ENCODE data around the gene FAM118B.
"Not testable (repeated sequence)": the region's sequence is repeated elsewhere in the genome, so short reads cannot be mapped to it uniquely, and the experiment has no call there.

The FAM118B gene

DNA sequence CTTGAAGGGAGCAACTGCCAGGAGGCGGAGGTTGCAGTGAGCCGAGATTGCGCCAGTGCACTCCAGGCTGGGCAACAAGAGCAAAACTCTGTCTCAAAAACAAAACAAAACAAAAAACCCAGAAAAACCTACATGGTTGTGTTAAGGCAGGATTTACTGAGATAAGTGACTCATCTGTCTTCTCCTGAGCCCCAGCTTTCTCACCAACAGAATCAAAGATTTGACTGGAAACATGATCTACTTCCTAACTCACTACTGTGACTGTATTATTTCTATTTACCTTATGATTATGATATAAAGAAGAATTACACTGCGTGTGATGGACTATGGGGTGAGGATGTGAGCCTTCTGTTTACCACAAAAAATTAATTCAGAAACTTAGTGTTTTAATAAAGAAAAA, 21.8 kb downstream of the FAM118B start:
- Histone ChIP-seq H3K4me1 (peaks cover 0 to 7% (median 0%) of the 10 kb centered on the region in 10 experiments; a peak in 3 of 20 replicates), H3K36me3 (peaks cover 33 to 84% (median 45%) of the 10 kb centered on the region in 11 experiments), H3K9ac (no peak overlapping the region), H3K4me3 (no peak overlapping the region), H3K9me3 (replicated peaks in 1 of 11) (no peaks in the 10 kb centered on the region), H3K4me2 (no peak overlapping the region), H4K20me1 (peaks cover 0 to 7% (median 0%) of the 10 kb centered on the region in 11 experiments; a peak in 4 of 22 replicates), H3K27ac (no peak overlapping the region), H3K27me3 (no peaks in the 10 kb centered on the region)
- no peak for TF ChIP-seq Cebpa-rat (IDR thresholded peaks at IDR 0.05)

DNA sequence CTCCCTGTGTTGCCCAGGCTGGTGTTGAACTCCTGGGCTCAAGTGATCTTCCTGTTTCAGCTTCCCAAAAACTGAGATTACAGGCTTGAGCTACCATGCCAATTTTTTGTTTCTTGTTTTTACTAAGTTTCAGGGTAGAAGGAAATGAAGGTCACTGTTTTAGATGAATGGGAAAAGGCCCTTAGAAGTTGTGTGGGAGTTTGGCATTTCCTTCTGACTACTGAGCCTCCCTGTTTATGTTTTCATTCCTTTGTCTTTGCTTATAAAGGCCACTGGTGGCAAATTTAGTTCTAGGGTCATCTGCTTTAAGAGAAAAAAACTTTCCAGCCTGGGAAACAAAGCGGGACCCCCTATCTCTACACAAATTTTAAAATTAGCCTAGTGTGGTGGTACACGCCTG, 35.1 kb downstream of the FAM118B start:
- Histone ChIP-seq H4K20me1 (peaks cover 0 to 8% (median 0%) of the 10 kb centered on the region in 11 experiments; a peak in 1 of 22 replicates), H3K4me1 (peaks cover 0 to 11% (median 0%) of the 10 kb centered on the region in 10 experiments; a peak in 4 of 20 replicates)

DNA sequence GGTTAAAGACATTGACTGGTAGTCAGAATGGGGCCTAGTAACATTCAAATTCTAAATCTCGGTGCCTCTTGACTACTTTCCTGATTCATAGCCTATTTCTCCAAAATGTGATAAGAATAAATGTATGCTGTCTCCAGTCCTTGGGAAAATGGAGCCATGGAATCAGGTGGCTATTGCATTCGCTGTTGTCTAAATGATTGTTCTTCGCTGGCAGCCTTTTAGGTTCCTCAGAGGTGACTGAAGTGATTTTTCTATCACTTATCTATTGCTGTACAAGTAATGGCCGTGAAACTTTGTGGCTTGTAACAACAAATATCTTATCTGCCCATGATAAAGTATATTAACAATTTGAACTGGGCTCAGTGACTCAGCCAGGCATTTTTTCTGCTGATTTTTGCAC, 41.7 kb downstream of the FAM118B start:
- H4K20me1 ChIP-seq, result peaks cover 0 to 7% (median 0%) of the 10 kb centered on the region in 11 experiments; a peak in 3 of 22 replicates

More for the DNA sequence above, 35.1 kb downstream of the FAM118B start:
- no peak for TF ChIP-seq Cebpa-rat (IDR thresholded peaks at IDR 0.05)
- Histone ChIP-seq H3K36me3 (peaks cover 48 to 99% (median 71%) of the 10 kb centered on the region in 11 experiments; a peak in 21 of 22 replicates), H3K9me3 (replicated peaks in 1 of 11) (no peaks in the 10 kb centered on the region), H3K27ac (peak overlapping the region in 1 of 11 experiments; percentile 28; a peak in 2 of 22 replicates), H3K4me3 (no peak overlapping the region), H3K27me3 (no peaks in the 10 kb centered on the region), H3K9ac (no peak overlapping the region), H3K4me2 (peak overlapping the region in 2 of 11 experiments; percentile 10 to 18; a peak in 3 of 22 replicates)

GRCh38 chr11:126254819-126255218, 43.2 kb downstream of the FAM118B start:
- peaks cover 0 to 7% (median 0%) of the 10 kb centered on the region in 11 experiments; a peak in 3 of 22 replicates for H4K20me1 ChIP-seq
- peaks cover 73 to 93% (median 84%) of the 10 kb centered on the region in 11 experiments for H3K36me3 ChIP-seq
- H3K4me2 ChIP-seq, result no peak overlapping the region

More for the DNA sequence above, 41.7 kb downstream of the FAM118B start:
- Histone ChIP-seq H3K4me3 (no peak overlapping the region), H3K4me1 (no peaks in the 10 kb centered on the region), H3K9ac (no peak overlapping the region), H3K27ac (no peak overlapping the region), H3K4me2 (no peak overlapping the region), H3K27me3 (no peaks in the 10 kb centered on the region), H3K36me3 (peaks cover 74 to 100% (median 81%) of the 10 kb centered on the region in 11 experiments), H3K9me3 (replicated peaks in 1 of 11) (no peaks in the 10 kb centered on the region)
- no peak for TF ChIP-seq Cebpa-rat (IDR thresholded peaks at IDR 0.05)

GRCh38 chr11:126255507-126255906, 43.9 kb downstream of the FAM118B start:
- not testable (repeated sequence) for H3K27me3 ChIP-seq

More at GRCh38 chr11:126254819-126255218, 43.2 kb downstream of the FAM118B start:
- H3K4me3 ChIP-seq, result no peak overlapping the region
- no peaks in the 10 kb centered on the region for H3K9me3 ChIP-seq (replicated peaks in 1 of 11)
- H3K9ac ChIP-seq, result no peak overlapping the region
- no peak overlapping the region for H3K27ac ChIP-seq
- H3K4me1 ChIP-seq, result no peaks in the 10 kb centered on the region
- H3K27me3 ChIP-seq, result no peaks in the 10 kb centered on the region
- no peak for TF ChIP-seq Cebpa-rat (IDR thresholded peaks at IDR 0.05)

DNA sequence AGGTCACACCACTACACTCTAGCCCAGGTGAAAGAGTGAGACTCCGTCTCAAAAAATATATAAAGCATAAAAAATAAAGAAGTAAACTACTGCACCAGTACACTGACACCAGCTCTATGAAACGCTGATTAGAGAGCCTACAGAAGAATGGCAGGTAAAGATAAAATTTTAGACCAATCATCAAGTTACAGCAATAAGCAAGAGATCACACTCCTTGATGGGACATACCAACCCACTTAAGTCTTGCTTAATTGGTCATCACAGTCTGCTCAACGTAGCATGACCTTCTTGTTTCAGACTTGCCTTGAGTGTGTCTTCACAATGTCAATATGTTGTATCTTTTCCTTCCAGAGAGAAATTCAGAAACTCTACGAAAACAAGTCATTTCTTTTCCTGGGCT, 44.6 kb downstream of the FAM118B start:
- no peak for TF ChIP-seq Cebpa-rat (IDR thresholded peaks at IDR 0.05)
- Histone ChIP-seq H3K36me3 (peaks cover 73 to 97% (median 89%) of the 10 kb centered on the region in 11 experiments), H3K9ac (no peak overlapping the region), H3K9me3 (replicated peaks in 1 of 11) (no peaks in the 10 kb centered on the region), H4K20me1 (peaks cover 0 to 11% (median 3%) of the 10 kb centered on the region in 11 experiments; a peak in 5 of 22 replicates), H3K4me1 (no peaks in the 10 kb centered on the region), H3K4me2 (no peak overlapping the region), H3K27me3 (no peaks in the 10 kb centered on the region), H3K27ac (no peak overlapping the region), H3K4me3 (no peak overlapping the region)

More at GRCh38 chr11:126255507-126255906, 43.9 kb downstream of the FAM118B start:
- peaks cover 73 to 94% (median 89%) of the 10 kb centered on the region in 11 experiments for H3K36me3 ChIP-seq
- H3K4me1 ChIP-seq; H3K9me3 ChIP-seq (replicated peaks in 1 of 11); H3K9ac ChIP-seq; H4K20me1 ChIP-seq; H3K27ac ChIP-seq; H3K4me3 ChIP-seq; H3K4me2 ChIP-seq: not testable (repeated sequence)

GRCh38 chr11:126257144-126257543, 45.6 kb downstream of the FAM118B start:
- no peaks in the 10 kb centered on the region for H3K9me3 ChIP-seq (replicated peaks in 1 of 11)
- no peaks in the 10 kb centered on the region for H3K4me1 ChIP-seq
- H3K36me3 ChIP-seq, result peaks cover 74 to 97% (median 89%) of the 10 kb centered on the region in 11 experiments
- no peaks in the 10 kb centered on the region for H3K27me3 ChIP-seq
- peaks cover 0 to 17% (median 8%) of the 10 kb centered on the region in 11 experiments; a peak in 8 of 22 replicates for H4K20me1 ChIP-seq
- no peak overlapping the region for H3K4me2 ChIP-seq
- no peak overlapping the region for H3K27ac ChIP-seq
- peak in 1 of 11 experiments; percentile 59; a peak in 1 of 22 replicates for TF ChIP-seq Cebpa-rat (IDR thresholded peaks at IDR 0.05)
- H3K4me3 ChIP-seq, result no peak overlapping the region
- H3K9ac ChIP-seq, result no peak overlapping the region

- Histone ChIP-seq H3K4me2 (no peak overlapping the region), H3K4me3 (no peak overlapping the region)
- no peak for TF ChIP-seq Cebpa-rat (IDR thresholded peaks at IDR 0.05)
Measured at GRCh38 chr11:126257764-126258163, 46.2 kb downstream of the FAM118B start.

DNA sequence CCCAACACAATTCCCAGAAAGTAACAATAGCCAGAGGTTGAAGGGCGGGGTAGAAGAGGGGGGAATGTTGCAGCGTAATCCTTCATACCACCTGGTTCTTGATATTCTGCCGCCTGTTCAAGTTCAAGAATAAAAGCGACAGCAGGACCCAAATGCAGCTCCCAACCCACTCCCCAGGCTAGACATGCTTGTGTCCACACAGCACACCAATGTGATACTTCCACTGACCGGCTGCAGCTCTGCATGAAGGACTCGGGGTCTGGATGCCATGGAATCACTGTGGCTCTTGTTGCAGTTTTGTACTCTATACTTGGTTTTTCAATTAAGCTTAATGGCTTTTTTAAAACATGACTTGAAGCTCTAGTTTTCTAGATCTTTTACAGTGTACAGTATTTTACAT, 50.6 kb downstream of the FAM118B start:
- H3K36me3 ChIP-seq, result peaks cover 75 to 97% (median 89%) of the 10 kb centered on the region in 11 experiments
- no peaks in the 10 kb centered on the region for H3K27me3 ChIP-seq
- H3K27ac ChIP-seq, result no peak overlapping the region
- H3K9ac ChIP-seq, result no peak overlapping the region; a peak in 1 of 22 replicates
- H3K4me2 ChIP-seq, result no peak overlapping the region
- no peak for TF ChIP-seq Cebpa-rat (IDR thresholded peaks at IDR 0.05)
- no peak overlapping the region for H3K4me3 ChIP-seq
- peaks cover 0 to 57% (median 32%) of the 10 kb centered on the region in 11 experiments; a peak in 16 of 22 replicates for H4K20me1 ChIP-seq
- peaks cover 4 to 12% (median 6%) of the 10 kb centered on the region in 10 experiments; a peak in 17 of 20 replicates for H3K4me1 ChIP-seq
- no peaks in the 10 kb centered on the region for H3K9me3 ChIP-seq (replicated peaks in 1 of 11)

More at GRCh38 chr11:126257764-126258163, 46.2 kb downstream of the FAM118B start:
- Histone ChIP-seq H3K27ac (no peak overlapping the region), H3K9ac (no peak overlapping the region), H3K4me1 (no peaks in the 10 kb centered on the region), H3K27me3 (no peaks in the 10 kb centered on the region), H3K9me3 (replicated peaks in 1 of 11) (no peaks in the 10 kb centered on the region), H4K20me1 (peaks cover 0 to 20% (median 12%) of the 10 kb centered on the region in 11 experiments; a peak in 8 of 22 replicates), H3K36me3 (peaks cover 74 to 97% (median 89%) of the 10 kb centered on the region in 11 experiments)

All from BLaER1 treated with 17β-estradiol and CSF1 and Interleukin-3, amounts not matched to agents 10 nM and 100 nM (cell line).